H1 (cell line): ENCODE data around the gene LHX2. TPM values are rescaled to one million over a fixed set of nuclear protein-coding genes. Genes with fewer than 3 reads are reported as not detected.

ENCODE experiments used
- CTCF ChIA-PET: fragments of 300-600 bp; sonication (Branson Sonifier 250); formaldehyde crosslinking; loops from one replicate; lab custom pipeline; 2021; ENCODE audit not compliant: partially characterized antibody; lab: Charles Lee
- POLR2A ChIA-PET: fragments of 300-600 bp; sonication (Branson Sonifier 250); formaldehyde crosslinking; loops from one replicate; lab custom pipeline; 2021; ENCODE audit warnings: inconsistent platforms; ENCODE audit not compliant: partially characterized antibody; lab: Charles Lee
- DNase-seq, 2 experiments: peaks; one replicate each; pipeline versions ENCODE4 v3.0.0 to v3.0.0-alpha.2; 2010 to 2022; ENCODE audit warnings: low spot score in 2 of 2, low read depth in 1 of 2, mixed read lengths in 1 of 2
- FAIRE-seq: peaks from 2 replicates; lab custom pipeline; 2011; peaks lifted over from hg19 to GRCh38; lab: Jason Lieb, UNC
- H2AFZ ChIP-seq: 2 replicates; pipeline ENCODE4 v1.8.1; 2012; ENCODE audit warnings: low read length, inconsistent platforms
- H2AK5ac ChIP-seq: 2 replicates; pipeline ENCODE4 v1.6.1; 2013; ENCODE audit warnings: low read depth, low read length
- H2BK120ac ChIP-seq: replicated peaks from 2 replicates; pipeline ENCODE3; 2013; ENCODE audit warnings: low read depth, low read length, inconsistent platforms
- H2BK12ac ChIP-seq: 2 replicates; pipeline ENCODE4 v1.6.1; 2013; ENCODE audit warnings: low read depth, low read length
- H2BK15ac ChIP-seq: 2 replicates; pipeline ENCODE4 v1.6.1; 2013; ENCODE audit warnings: low read length
- H2BK20ac ChIP-seq: 2 replicates; pipeline ENCODE4 v1.6.1; 2013; ENCODE audit warnings: low read length
- H2BK5ac ChIP-seq: 2 replicates; pipeline ENCODE4 v1.6.1; 2013; ENCODE audit warnings: low read depth, low read length
- H3K14ac ChIP-seq: 2 replicates; pipeline ENCODE4 v1.6.1; 2013; ENCODE audit warnings: inconsistent platforms; ENCODE audit not compliant: insufficient read length
- H3K18ac ChIP-seq: 2 replicates; pipeline ENCODE4 v1.6.1; 2013; ENCODE audit warnings: low read length; ENCODE audit errors: extremely low read depth
- H3K23ac ChIP-seq: 2 replicates; pipeline ENCODE4 v1.6.1; 2013; ENCODE audit warnings: inconsistent platforms; ENCODE audit not compliant: insufficient read length
- H3K23me2 ChIP-seq: 2 replicates; pipeline ENCODE4 v1.6.1; 2013; ENCODE audit warnings: low read depth, low read length
- H3K27ac ChIP-seq: 2 replicates; pipeline ENCODE4 v1.6.1; 2011; ENCODE audit warnings: low read depth, low read length, inconsistent platforms
- H3K27me3 ChIP-seq, 4 experiments: replicated peaks in 1 of 4; 1 replicate in 1 of 4; 2 replicates in 3 of 4; pipeline versions ENCODE4 v1.6.1 to v1.8.1; 2011 to 2013; ENCODE audit warnings: low read length in 3 of 4, mild to moderate bottlenecking in 3 of 4, inconsistent platforms in 2 of 4, mixed read lengths in 2 of 4, moderate library complexity in 1 of 4; ENCODE audit not compliant: control insufficient read depth in 3 of 4, insufficient read depth in 3 of 4; ENCODE audit errors: extremely low read depth in 1 of 4
- H3K36me3 ChIP-seq, 4 experiments: 2 replicates each; pipeline versions ENCODE4 v1.6.1 to v1.8.1; 2011 to 2013; ENCODE audit warnings: mild to moderate bottlenecking in 4 of 4, low read length in 3 of 4, moderate library complexity in 2 of 4, control low read depth in 1 of 4, inconsistent platforms in 1 of 4; ENCODE audit not compliant: insufficient read depth in 4 of 4, control insufficient read depth in 2 of 4
- H3K4ac ChIP-seq: replicated peaks from 2 replicates; pipeline ENCODE3; 2013; ENCODE audit warnings: low read length, low read depth, mixed read lengths, inconsistent platforms; ENCODE audit not compliant: insufficient read length
- H3K4me1 ChIP-seq, 4 experiments: replicated peaks in 1 of 4; 1 replicate in 1 of 4; 2 replicates in 3 of 4; pipeline versions ENCODE4 v1.6.1 to v1.8.1; 2011 to 2013; ENCODE audit warnings: low read length in 3 of 4, inconsistent platforms in 2 of 4, mixed read lengths in 1 of 4; ENCODE audit not compliant: insufficient read depth in 4 of 4, control insufficient read depth in 3 of 4
- H3K4me2 ChIP-seq, 2 experiments: 2 replicates each; pipeline versions ENCODE4 v1.6.1 to v1.8.1; 2011 to 2013; ENCODE audit warnings: low read depth in 2 of 2, low read length in 2 of 2, control low read depth in 1 of 2, inconsistent platforms in 1 of 2, mild to moderate bottlenecking in 1 of 2; ENCODE audit not compliant: insufficient read depth in 1 of 2
- H3K4me3 ChIP-seq, 4 experiments: fragments of 200-600, 300-600 bp in 1 of 4; sonication (generic), shearing (Covaris generic), sonication (Bioruptor Twin) in 1 of 4; 2 replicates each; pipeline versions ENCODE4 v1.5.1 to v1.8.1; 2011 to 2016; ENCODE audit warnings: low read length in 4 of 4, low read depth in 3 of 4, control low read depth in 2 of 4, inconsistent platforms in 2 of 4, mild to moderate bottlenecking in 2 of 4, mixed read lengths in 1 of 4, moderate library complexity in 1 of 4; ENCODE audit not compliant: insufficient read depth in 2 of 4; ENCODE audit errors: extremely low read depth in 1 of 4
- H3K56ac ChIP-seq: replicated peaks from 2 replicates; pipeline ENCODE3; 2013; ENCODE audit warnings: low read depth, mild to moderate bottlenecking, mixed read lengths, low read length, inconsistent platforms; ENCODE audit not compliant: insufficient read length
- H3K79me1 ChIP-seq: 2 replicates; pipeline ENCODE4 v1.6.1; 2013; ENCODE audit warnings: low read depth, low read length, control low read depth
- H3K79me2 ChIP-seq, 2 experiments: 2 replicates each; pipeline versions ENCODE4 v1.6.1 to v1.8.1; 2012 to 2013; ENCODE audit warnings: low read length in 2 of 2, mild to moderate bottlenecking in 2 of 2, inconsistent platforms in 1 of 2; ENCODE audit not compliant: insufficient read depth in 2 of 2, control insufficient read depth in 1 of 2
- H3K9ac ChIP-seq, 4 experiments: replicated peaks in 1 of 4; 1 replicate in 1 of 4; 2 replicates in 3 of 4; pipeline versions ENCODE4 v1.6.1 to v1.8.1; 2011 to 2013; ENCODE audit warnings: low read depth in 3 of 4, low read length in 3 of 4, control low read depth in 2 of 4, mild to moderate bottlenecking in 2 of 4, moderate library complexity in 2 of 4, inconsistent platforms in 1 of 4; ENCODE audit errors: extremely low read depth in 1 of 4
- H3K9me3 ChIP-seq, 2 experiments: 2 replicates each; pipeline versions ENCODE4 v1.6.1 to v1.8.1; 2012 to 2013; ENCODE audit warnings: mild to moderate bottlenecking in 2 of 2, moderate library complexity in 2 of 2, control low read depth in 1 of 2, inconsistent platforms in 1 of 2, low read depth in 1 of 2, low read length in 1 of 2, mixed read lengths in 1 of 2; ENCODE audit not compliant: insufficient read depth in 2 of 2
- H4K20me1 ChIP-seq, 2 experiments: replicated peaks in 1 of 2; 2 replicates each; pipeline versions ENCODE3 to v1.8.1; 2011 to 2013; ENCODE audit warnings: inconsistent platforms in 2 of 2, low read length in 2 of 2, mild to moderate bottlenecking in 1 of 2; ENCODE audit not compliant: insufficient read depth in 2 of 2, control insufficient read depth in 1 of 2
- H4K5ac ChIP-seq: 2 replicates; pipeline ENCODE4 v1.6.1; 2013; ENCODE audit warnings: low read length, low read depth, mixed read lengths, inconsistent platforms; ENCODE audit not compliant: insufficient read length
- H4K8ac ChIP-seq: 2 replicates; pipeline ENCODE4 v1.8.0; 2013; ENCODE audit warnings: mild to moderate bottlenecking, moderate library complexity, low read length, inconsistent platforms; ENCODE audit not compliant: insufficient read depth; ENCODE audit errors: extremely low read depth
- H4K91ac ChIP-seq: replicated peaks from 2 replicates; pipeline ENCODE3; 2013; ENCODE audit warnings: low read length, mixed read lengths, inconsistent platforms; ENCODE audit not compliant: insufficient read length
- CBX5 ChIP-seq: fragments of 300-800, 300-1000 bp; sonication (generic); IDR thresholded peaks from 2 replicates; pipeline ENCODE4 v1.7.1; 2016; ENCODE audit warnings: antibody characterized with exemption, low read length, low read depth
- GABPA ChIP-seq: IDR thresholded peaks from 2 replicates; pipeline ENCODE4 v1.6.1; 2011; ENCODE audit warnings: mild to moderate bottlenecking, low read length, moderate library complexity, borderline replicate concordance; ENCODE audit not compliant: insufficient read depth
- SAP30 ChIP-seq: fragments of 300-600 bp; sonication (generic); IDR thresholded peaks from 2 replicates; pipeline ENCODE4 v1.7.1; 2012; ENCODE audit warnings: low read length, moderate library complexity, mild to moderate bottlenecking, inconsistent platforms; ENCODE audit not compliant: insufficient read depth, insufficient replicate concordance
- YY1 ChIP-seq: IDR thresholded peaks from 2 replicates; pipeline ENCODE4 v1.6.1; 2011; ENCODE audit warnings: low read depth, mild to moderate bottlenecking, low read length
- WGBS, 2 experiments: shearing (Covaris generic) in 1 of 2; methylation state at CpG; one replicate each; pipeline versions ENCODE4 v1.1.6 to v1.1.7; 2013 to 2015; ENCODE audit warnings: low lambda C conversion rate in 2 of 2, mixed read lengths in 2 of 2, inconsistent platforms in 1 of 2, low coverage in 1 of 2, missing lambda C conversion rate in 1 of 2; ENCODE audit not compliant: insufficient replicate concordance in 2 of 2, insufficient coverage in 1 of 2, insufficient read length in 1 of 2; ENCODE audit errors: extremely low coverage in 1 of 2, missing lambda C conversion rate in 1 of 2; 5-methylcytosine and 5-hydroxymethylcytosine counted together
- polyA plus RNA-seq, 7 experiments: library from polyadenylated mRNA; depleted of rRNA in 3 of 7; stranded (reverse) in 5 of 7; unstranded in 2 of 7; fragments of >200 nt in 5 of 7; fragments of 200-250 nt in 2 of 7; gene quantifications; 1 replicate in 5 of 7; 2 replicates in 1 of 7; 4 replicates in 1 of 7; pipeline versions ENCODE4 v1.2.1 to v1.2.3, GENCODE V29; 2011 to 2013; ENCODE audit warnings: missing spikeins in 2 of 7, mixed read lengths in 2 of 7
- total RNA-seq: library from RNA; stranded (reverse); fragmentation: NEBNext Ultra II Directional; extraction: Animal tissue kit (Norgen Biotek cat#: 25700); gene quantifications from 2 replicates; pipeline ENCODE4 v1.2.1, GENCODE V29; 2021

Gene LHX2
- total and polyA plus RNA-seq, 2 of the 8 experiments (the other 6 are each of a cell fraction or from before 2014, with no cell fraction given): 0.11 to 0.86 TPM

GRCh38 chr9:124078641-124079040 lies 67.1 kb downstream of the LHX2 start:
- Histone ChIP-seq H4K20me1 (no peaks in the 10 kb centered on the region), H3K9ac (no peak overlapping the region), H3K4me3 (no peak overlapping the region), H2BK15ac (no peak overlapping the region), H3K4me2 (no peak overlapping the region), H4K8ac (no peak overlapping the region), H3K14ac (no peak overlapping the region), H3K56ac (no peak overlapping the region), H2BK5ac (no peak overlapping the region), H3K23me2 (no peaks in the 10 kb centered on the region; the same call in 1 of the 2 replicates), H3K18ac (no peak overlapping the region), H3K4me1 (no peaks in the 10 kb centered on the region), H2AK5ac (no peak overlapping the region), H2BK20ac (no peak overlapping the region), H3K79me1 (no peaks in the 10 kb centered on the region), H3K23ac (no peak overlapping the region), H3K4ac (no peak overlapping the region), H3K9me3 (0 out of 4 replicates have a peak, but pooled peaks cover 0 to 3% of the 10 kb centered on the region in 2 experiments), H4K91ac (no peak overlapping the region), H2BK120ac (no peak overlapping the region), H2BK12ac (no peak overlapping the region), H2AFZ (no peak overlapping the region), H4K5ac (no peak overlapping the region), H3K27me3 (no peaks in the 10 kb centered on the region), H3K36me3 (no peaks in the 10 kb centered on the region), H3K27ac (no peak overlapping the region), H3K79me2 (no peaks in the 10 kb centered on the region)
- 81% methylated on average over 4 of the region's 4 CpGs; no CpG with 5 or more reads in 1 of the 2 experiments for WGBS, 2 experiments
- ChIA-PET POLR2A (no interaction called here), CTCF (interaction anchor here (0.6 kb wide), 2 partner anchors 25 to 240 kb away, joined by 3 to 4 read pairs; no protein-coding TSS in a partner anchor)
- TF ChIP-seq YY1: no peak
- TF ChIP-seq GABPA: no peak
- TF ChIP-seq CBX5: no peak
- no peak for TF ChIP-seq SAP30
- DNase-seq (no peak), FAIRE-seq (no peak)
